HG03457 (cell line): ENCODE measurements around the gene ASPSCR1.
"Not testable (repeated sequence)": the region's sequence is repeated elsewhere in the genome, so short reads cannot be mapped to it uniquely, and the experiment has no call there.

Experiments
- ATAC-seq: cut with Tn5 transposase; IDR thresholded peaks from one replicate; pipeline ENCODE4 v1.9.1; 2021; ENCODE audit warnings: moderate number of reproducible peaks; ENCODE audit not compliant: unreplicated experiment

The ASPSCR1 gene

DNA sequence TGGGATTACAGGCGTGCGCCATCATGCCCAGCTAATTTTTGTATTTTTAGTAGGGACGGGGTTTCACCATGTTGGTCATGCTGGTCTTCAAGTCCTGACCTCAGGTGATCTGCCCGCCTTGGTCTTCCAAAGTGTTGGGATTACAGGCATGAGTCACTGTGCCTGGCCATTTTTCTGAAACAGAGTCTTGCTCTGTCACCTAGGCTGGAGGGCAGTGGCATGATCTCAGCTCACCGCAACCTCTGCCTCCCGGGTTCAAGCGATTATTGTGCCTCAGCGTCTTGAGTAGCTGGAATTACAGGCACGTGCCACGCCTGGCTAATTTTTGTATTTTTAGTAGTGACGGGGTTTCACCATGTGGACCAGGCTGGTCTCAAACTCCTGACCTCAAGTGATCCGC is 4.1 kb downstream of the ASPSCR1 start:
- not testable (repeated sequence) for ATAC-seq

DNA sequence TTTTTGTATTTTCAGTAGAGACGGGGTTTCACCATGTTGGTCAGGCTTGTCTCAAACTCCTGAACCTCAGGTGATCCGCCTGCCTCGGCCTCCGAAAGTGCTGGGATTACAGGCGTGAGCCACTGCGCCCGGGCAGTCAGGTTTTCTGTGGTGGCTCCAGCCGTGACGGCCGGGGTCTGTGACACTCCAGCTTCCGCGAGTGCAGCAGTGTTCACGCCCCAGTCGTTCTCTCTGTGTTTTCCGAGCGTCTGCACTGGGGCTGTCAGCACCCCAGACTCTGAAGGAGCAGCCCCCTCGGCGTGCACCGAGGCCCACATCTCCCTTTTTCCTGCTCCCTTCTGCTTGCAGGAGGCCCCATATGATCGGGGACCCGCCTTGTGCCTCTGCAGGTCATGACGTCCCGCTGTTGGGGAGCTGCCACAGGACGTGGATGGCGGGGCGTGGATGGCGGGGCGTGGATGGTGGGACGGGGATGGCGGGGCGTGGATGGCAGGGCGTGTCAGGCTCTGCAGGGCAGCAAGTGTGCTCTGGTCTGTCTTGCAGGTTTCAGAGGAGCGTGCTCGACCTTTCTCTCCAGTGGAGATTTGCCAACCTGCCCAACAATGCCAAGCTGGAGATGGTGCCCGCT is 5.7 kb downstream of the ASPSCR1 start:
- no peak for ATAC-seq

DNA sequence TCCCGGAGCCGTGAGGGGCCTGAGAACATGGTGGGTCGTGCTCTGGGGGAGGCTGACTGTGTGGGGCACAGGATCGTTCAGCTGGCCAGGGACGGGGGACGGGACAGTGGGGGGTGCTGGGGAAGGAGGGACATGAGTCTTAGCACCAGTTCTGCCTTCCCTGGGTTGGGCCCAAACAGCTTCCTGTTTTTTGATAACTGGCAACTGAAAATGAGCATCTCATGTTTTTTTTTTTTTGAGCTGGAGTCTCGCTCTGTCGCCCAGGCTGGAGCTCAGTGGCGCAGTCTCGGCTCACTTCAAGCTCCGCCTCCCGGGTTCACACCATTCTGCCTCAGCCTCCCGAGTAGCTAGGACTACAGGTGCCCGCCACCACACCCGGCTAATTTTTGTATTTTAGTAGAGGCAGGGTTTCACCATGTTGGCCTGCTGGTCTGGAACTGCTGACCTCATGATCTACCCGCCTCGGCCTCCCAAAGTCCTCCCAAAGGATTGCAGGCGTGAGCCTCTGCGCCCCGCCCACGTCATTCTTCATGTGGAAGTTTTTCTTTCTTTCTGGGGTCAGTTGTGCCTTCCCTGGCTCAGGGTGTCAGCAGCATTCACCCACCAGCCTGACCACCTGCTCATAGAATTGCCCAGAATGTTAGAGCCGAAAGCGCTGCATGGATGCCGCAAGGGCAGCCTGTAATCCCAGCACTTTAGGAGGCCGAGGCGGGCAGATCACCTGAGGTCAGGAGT is 6.4 kb downstream of the ASPSCR1 start:
- no peak for ATAC-seq

DNA sequence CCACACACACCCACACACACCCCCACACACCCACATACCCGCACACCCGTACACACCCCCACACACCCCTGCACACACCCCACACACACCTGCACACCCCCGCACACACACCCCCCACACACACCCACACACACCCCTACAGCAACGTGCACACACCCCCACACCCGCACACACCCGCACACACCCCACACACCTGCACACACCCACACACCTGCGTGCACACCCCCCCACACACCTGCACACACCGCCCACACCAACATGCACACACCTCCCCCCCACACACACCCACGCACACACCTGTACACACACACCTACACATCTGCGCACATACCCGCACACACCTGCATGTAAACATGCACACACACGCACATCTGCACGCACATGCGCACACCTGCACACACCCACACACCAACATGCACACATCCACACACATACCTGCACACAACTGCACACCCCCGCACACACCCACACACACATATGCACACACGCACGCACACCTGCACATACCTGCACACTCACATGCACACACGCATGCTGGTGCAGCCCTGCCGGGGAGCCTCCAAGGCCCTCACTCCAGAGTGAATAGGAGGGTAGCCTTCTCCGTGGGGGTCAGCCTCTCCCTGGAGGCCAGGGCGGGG is 7.5 kb downstream of the ASPSCR1 start:
- ATAC-seq = no peak

DNA sequence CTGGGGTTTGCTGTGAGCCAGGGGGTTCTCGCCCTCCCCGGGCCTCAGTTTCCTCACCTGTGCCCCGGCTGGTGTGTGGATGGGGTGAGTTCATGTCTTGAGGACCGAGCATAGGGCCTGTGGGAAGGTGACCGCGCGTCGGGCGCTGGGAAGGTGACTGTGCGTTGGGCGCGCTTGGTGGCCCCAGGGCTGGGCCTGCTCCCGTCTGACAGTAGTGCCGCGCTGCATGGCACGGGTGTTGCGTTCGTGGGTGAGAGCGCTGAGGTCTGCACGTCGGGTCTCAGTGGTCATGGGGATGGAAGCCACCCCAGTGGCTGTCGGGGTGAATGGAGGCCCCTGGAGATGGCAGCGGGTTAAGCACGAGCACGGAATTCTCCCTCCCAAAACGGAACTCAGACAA is 9.2 kb downstream of the ASPSCR1 start:
- no peak for ATAC-seq

DNA sequence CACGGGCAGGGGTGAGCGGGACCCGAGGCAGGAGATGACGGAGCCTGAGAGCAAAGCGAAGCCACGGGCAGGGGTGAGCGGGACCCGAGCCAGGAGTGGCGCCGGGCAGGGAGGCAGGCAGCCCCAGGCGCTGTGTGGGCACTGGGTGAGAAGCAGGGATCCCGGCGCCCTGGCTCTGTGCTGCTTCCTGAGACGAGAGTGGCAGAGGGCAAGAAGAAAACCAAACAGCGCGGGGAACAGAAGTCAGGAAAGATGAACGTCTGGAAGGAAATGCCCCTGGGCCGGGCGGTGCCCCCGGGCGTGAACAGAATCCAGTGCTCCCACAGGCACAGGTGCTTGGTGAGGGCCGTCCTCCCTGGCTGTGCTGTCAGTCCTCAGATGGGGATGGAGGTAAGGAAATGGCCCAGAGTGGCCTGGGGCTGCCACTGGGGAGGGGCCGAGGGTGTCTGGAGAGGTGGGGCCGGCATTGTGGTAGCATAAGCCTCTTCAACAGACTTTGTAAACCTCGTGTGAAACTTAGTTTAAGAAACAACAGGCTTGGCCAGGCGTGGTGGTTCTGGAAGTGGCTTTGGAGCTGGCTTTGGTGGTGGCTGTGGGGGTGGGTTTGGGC is 9.8 kb downstream of the ASPSCR1 start:
- ATAC-seq = no peak

DNA sequence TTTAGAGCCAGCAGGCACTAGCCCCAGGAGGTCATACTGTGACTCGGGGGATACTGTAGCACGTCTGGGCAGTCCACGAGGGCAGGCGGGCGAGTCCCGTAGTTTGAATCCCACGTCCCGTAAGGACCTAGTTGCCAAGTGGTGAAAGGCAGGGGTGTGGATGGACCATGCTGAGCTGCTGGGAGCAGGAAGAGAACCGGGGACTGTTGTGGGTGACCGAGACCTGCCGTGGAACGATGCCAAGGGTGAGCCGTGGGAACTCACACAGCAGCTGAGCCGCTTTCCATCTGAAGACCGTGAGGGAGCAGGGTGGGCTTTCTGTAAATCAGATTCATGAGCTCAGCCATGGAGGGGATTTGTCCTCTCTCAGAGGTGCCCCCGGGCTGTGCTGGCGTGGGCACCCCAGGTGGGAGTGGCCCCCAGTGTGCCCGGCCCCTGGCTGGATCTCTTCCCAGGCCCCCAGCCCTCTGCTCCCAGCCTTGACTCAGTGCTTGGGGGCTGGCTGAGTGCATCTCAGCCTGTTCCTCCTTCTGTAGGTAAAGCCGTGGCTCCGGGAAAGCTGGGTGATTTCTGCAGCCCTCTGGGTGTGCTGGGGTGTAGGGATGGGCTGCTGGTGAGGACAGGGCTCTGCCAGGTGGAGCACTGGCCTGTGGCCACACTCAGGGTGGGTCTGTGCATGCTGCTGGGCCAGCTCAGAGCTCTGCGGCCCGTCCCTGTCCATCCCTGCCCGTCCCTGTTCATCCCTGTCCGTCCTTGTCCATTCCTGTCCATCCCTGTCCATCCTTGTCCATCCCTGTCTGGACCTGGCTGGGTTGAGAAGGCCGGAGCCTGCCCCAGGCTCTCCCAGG is 13.6 kb downstream of the ASPSCR1 start:
- no peak for ATAC-seq

DNA sequence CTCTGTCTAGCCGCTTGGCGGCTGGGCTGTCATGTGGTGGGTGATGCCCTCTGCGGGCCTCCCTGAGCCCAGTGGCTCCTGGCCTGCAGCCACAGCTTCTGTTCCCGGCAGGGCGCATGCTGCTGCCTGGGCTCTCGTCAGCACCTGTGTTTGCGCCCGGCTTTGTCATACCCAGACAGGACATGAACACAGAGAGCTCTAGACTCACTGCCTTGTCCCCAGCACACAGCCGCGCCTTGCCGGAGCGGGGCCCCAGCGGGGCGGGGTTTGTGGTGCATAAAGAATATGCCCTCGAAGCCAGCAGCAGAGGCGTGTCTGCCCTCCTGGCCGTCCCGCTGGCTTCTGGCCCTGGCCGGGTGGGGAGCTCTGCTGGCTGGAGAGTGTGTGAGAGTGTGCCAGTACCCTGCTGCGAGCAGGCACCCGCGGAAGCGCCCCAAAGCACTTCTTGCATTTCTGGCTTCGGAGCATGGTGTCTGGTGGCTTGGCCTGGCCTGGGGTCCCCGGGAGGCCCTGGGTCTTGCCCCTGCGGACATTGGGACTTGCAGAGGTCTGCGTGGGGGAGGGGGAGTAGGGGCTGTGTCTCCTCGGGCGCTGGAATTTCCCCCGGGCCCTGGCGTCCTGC is 14.4 kb downstream of the ASPSCR1 start:
- ATAC-seq = no peak

DNA sequence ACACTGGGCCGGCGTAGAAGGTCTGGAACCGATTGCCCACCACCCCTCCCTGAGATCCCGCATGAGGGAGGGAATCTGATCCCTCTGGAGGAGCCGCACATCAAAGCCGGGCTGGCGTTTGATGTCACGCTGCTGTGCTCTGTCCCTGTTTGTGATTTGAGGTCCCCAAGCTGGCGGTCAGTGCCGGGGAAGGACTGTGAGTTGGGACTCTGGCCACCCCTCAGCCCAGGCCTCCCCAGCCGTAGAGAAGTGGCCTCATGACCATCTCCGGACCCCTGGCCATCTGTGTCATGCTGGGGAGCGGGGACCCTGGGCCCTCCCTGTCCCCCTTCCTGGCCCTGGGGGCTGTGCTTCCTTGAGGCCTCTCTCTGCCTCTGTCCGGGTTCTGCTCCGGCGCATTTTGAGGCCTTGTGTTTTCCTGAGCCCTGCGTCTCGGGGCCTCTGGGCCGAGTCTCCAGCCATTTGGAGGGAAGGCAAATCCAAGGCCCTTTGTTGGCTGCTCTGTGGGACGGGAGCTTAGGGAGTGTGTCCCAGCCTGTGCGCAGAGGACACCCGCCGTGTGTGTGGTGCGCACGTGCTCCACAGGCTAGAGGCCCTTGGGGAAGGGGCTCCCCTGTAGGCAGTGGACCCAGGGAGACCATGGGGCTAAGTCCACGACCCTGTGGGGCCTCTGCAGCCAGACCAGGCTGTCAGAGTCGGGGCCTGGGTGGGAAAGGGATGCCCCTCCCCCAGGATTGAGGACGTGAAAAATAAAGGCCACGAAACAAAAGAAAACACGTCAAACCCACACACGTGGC is 15.1 kb downstream of the ASPSCR1 start:
- ATAC-seq = no peak

DNA sequence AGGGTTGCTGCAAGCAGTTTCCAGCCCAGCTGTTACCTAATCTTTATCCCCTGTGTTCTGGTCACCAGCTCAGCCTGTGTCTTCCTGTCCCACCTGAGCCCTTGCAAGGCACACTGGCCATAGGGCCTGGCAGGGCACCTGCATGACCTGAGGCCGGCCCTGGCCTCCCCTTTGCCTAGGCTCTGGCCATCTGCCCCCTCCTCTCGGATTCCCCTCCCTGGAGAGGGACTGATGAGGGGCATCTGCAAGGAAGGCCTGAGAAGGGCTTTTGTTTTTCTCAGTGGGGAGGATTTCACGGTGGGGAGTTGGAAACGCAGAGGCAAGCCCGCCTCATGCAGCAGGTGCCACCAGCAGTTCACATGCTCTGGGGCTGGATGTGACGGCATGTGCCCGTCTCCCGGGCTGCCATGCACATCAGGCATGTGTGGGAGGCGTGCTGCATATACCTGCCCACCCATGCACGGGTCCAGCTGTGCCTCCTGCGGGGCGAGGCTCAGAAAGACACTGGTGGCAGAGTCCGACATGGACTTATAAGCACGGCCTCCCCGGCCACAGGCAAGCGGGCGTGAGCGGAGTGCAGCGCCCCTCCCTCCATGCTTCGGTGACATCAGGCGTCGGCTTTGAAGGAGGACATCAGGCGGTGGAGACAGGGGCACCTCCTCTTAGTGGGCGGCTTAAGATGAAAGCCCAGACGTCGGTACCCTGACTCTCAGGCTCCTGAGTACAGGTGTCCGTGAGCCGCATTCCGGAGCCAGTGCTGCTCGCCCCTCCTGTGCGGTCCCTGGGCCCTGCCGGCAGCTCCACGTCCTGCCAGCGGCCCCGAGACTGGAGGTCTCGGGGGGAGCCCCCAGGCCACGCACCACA is 16.5 kb downstream of the ASPSCR1 start:
- no peak for ATAC-seq

DNA sequence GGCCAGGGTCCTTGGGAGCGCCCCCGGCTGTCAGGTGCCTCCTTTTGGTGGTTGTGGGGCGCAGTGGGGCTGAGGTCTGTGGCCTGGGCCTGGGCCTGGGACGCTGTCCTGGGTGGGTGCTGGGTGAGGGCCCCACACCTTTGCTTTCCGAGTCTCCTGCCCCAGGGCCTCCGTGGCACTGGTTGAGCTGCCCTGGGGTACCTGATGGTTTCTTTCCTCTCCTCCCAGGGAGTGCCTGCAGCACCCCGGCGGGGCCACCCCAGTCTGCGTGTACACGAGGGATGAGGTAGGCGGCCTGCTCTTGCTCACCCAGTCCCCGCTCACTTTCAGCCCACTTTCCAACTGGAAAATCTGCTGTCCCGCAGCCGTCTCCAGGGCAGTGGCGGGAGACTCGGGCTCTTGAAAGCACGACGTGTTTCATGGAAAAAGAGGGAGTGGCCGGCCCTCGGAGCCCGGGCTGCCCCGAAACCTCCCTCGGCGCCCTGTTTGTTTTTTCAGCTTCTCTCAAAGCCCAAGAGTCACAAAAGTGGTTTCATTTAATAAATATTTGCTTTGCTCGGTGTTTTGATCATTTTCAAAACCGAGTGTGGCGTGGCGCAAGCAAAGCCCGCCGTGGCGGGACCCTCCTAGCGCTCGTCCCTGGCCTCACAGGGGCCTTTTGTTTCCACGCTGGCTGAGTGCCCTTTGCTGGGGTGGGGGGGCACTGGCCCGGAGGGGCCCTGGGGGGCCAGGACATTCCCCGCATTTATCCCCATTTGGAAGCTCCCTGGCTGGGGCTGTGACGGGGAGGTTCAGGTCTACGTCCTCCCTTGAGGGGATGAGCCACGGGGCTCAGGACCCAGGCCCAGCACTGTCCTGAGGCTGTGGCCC is 17.4 kb downstream of the ASPSCR1 start:
- ATAC-seq = no peak

DNA sequence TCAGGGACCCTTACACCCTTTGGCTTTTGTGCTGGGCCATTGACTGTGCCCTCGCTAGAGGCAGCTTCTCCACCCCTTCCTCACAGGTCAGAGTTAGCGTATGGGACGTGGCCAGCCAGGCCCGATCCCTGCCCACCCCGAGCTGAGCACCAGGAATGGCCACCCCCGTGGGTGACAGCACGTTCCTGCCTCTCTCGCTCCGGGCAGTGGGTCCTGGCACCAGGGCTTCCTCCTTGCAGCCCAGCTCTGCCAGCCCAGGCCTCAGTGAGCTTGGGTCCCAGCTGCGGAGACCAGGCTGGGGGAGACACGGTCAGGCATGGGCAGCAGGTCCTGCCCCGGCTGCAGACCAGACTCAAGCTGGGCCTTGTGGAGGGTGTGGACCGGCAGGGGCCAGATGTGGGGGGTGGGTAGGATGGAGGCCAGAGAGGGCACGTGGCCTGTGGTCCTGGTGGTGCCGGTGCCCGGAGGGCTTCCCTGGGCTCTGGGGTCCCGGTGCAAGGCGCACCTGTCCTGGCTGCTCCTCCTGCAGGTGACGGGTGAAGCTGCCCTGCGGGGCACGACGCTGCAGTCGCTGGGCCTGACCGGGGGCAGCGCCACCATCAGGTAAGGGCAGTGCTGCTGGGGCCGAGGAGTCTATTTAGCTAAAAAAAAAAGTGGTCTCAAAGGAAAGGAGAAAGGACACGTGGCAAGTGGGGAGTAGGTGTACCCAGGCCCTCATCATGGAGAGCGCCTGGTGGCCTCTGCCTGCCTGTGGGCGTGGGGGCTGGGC is 18.2 kb downstream of the ASPSCR1 start:
- no peak for ATAC-seq

DNA sequence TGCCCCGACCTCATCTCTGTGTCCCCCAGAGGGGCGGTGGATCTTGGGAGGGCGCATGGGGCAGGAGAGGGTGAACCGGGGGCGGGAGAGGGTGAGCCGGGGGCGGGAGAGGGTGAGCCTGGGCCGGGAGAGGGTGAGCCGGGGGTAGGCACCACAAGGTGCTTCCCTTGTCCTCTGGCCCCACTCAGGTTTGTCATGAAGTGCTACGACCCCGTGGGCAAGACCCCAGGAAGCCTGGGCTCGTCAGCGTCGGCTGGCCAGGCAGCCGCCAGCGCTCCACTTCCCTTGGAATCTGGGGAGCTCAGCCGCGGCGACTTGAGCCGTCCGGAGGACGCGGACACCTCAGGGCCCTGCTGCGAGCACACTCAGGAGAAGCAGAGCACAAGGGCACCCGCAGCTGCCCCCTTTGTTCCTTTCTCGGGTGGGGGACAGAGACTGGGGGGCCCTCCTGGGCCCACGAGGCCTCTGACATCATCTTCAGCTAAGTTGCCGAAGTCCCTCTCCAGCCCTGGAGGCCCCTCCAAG is 18.9 kb downstream of the ASPSCR1 start:
- no peak for ATAC-seq

DNA sequence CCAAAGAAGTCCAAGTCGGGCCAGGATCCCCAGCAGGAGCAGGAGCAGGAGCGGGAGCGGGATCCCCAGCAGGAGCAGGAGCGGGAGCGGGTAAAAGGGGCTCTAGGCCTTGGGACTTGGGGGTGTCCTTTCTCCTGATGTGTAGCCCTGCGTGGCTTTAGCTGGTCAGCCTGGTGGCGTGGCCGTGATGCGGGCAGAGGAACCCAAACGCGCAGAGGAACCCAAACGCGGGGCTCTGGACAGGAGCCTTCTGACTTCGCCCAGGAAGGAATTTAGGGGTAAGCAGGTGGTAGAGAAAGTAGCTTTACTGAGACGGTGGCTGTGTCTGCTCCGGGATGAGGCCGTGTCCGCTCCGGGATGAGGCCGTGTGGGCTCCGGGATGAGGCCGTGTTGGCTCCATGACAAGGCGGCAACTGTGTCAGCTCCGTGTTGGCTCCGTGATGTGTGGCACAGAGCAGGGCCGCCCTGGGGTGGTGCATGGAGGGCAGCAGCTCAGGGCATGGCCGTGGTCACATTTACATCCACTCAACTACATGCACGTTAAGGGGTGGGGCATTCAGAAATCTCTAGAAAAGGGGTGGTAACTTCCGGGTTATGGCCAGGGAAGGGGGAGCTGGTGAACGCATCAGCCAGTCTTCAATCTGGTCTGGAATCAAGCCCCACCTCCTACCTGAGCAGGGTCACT is 19.5 kb downstream of the ASPSCR1 start:
- no peak for ATAC-seq

DNA sequence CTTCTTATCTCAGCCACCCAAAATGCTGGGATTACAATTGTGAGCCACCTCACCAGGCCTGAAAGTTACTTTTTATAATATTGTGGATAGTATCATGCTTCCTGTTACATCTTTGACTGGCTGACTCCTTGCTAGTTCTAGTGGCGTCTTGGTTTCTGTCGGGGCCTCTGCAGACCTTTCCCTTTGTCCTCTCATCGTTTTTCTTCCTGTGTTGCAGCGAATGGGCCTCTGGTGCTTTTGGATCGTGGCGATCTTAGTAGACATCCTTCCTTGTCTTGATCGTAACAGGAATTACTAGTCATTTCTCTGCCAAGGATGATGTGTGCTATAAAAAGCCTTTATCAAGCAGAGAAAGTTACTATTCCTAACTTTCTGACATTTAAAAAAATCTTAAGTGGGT is 20.8 kb downstream of the ASPSCR1 start:
- no peak for ATAC-seq

DNA sequence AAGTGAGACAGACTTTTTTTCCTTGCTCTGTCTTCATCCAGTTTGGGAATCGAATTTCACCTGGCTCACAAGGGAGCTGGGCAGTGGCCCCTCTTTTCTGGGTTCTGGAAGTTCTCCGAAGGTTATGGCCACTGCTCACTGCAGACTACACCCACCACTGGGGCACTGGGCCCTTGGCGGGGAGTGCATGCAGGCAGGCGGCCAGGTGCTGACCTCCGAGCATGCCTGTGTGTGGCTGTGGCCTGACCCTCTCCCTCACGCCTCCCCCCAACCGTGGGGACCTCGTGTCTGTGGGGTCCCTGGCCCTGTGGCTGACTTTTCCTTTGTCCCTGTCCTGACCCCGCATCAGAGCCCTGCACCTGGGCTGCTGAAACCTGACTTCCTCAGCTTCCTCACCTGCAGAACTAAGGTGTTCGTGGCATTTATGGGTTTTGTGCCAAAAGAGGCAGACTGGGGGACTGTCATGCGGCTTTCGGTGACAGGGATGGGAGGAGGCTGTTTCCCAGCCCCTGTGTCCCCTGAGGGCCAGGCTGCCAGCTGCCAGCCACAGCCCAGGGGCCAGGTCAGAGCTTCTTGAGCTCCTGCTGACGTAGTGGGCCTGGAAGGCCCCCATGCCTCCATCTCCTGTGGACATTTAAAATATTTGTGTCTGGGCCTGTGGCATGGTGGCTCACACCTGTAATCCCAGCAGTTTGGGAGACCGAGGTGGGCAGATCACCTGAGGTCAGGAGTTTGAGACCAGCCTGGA is 21.4 kb downstream of the ASPSCR1 start:
- no peak for ATAC-seq
